Measurements from ENCODE around the gene C11orf87.

The C11orf87 gene

GRCh38 chr11:109421981-109422869 lies at the start of gene C11orf87:
C11orf87 (plus strand) TSS chr11:109422190; CDS start chr11:109423634, 1,444 bp downstream.
- DNase-seq (ENCODE audit: low read depth in 3 of 3, low spot score in 1 of 3): no peak

- DNase-seq (ENCODE audit: low read depth in 3 of 3, low spot score in 1 of 3): no peak
Measured at GRCh38 chr11:109374032-109374431, 48.0 kb upstream of the C11orf87 start.

- DNase-seq (ENCODE audit: low read depth in 3 of 3, low spot score in 1 of 3): no peak
Measured at GRCh38 chr11:109374441-109374840, 47.5 kb upstream of the C11orf87 start.

- DNase-seq (ENCODE audit: low read depth in 3 of 3, low spot score in 1 of 3): no peak
Measured at GRCh38 chr11:109377039-109377742, 44.8 kb upstream of the C11orf87 start.

- DNase-seq (ENCODE audit: low read depth in 3 of 3, low spot score in 1 of 3): no peak
Measured at GRCh38 chr11:109378034-109378433, 44.0 kb upstream of the C11orf87 start.

- no peak for DNase-seq (ENCODE audit: low read depth in 3 of 3, low spot score in 1 of 3)
Measured at GRCh38 chr11:109383306-109383705, 38.7 kb upstream of the C11orf87 start.

GRCh38 chr11:109384873-109385272 lies 37.1 kb upstream of the C11orf87 start:
- no peak for DNase-seq (ENCODE audit: low read depth in 3 of 3, low spot score in 1 of 3)

- DNase-seq (ENCODE audit: low read depth in 3 of 3, low spot score in 1 of 3): no peak
Measured at GRCh38 chr11:109388982-109389381, 33.0 kb upstream of the C11orf87 start.

GRCh38 chr11:109390752-109391151 lies 31.2 kb upstream of the C11orf87 start:
- DNase-seq (ENCODE audit: low read depth in 3 of 3, low spot score in 1 of 3): no peak

GRCh38 chr11:109401545-109401944 lies 20.4 kb upstream of the C11orf87 start:
- no peak for DNase-seq (ENCODE audit: low read depth in 3 of 3, low spot score in 1 of 3)

- DNase-seq (ENCODE audit: low read depth in 3 of 3, low spot score in 1 of 3): no peak
Measured at GRCh38 chr11:109405671-109406070, 16.3 kb upstream of the C11orf87 start.

- DNase-seq (ENCODE audit: low read depth in 3 of 3, low spot score in 1 of 3): no peak
Measured at GRCh38 chr11:109416601-109417000, 5.4 kb upstream of the C11orf87 start.

GRCh38 chr11:109422870-109423465 lies 978 bp downstream of the C11orf87 start:
- no peak for DNase-seq (ENCODE audit: low read depth in 3 of 3, low spot score in 1 of 3)

GRCh38 chr11:109423466-109424190 lies 1.6 kb downstream of the C11orf87 start:
- no peak for DNase-seq (ENCODE audit: low read depth in 3 of 3, low spot score in 1 of 3)

- DNase-seq (ENCODE audit: low read depth in 3 of 3, low spot score in 1 of 3): no peak
Measured at GRCh38 chr11:109424901-109425300, 2.9 kb downstream of the C11orf87 start.

- DNase-seq (ENCODE audit: low read depth in 3 of 3, low spot score in 1 of 3): no peak
Measured at GRCh38 chr11:109425554-109425953, 3.6 kb downstream of the C11orf87 start.

GRCh38 chr11:109426442-109427240 lies 4.7 kb downstream of the C11orf87 start:
- no peak for DNase-seq (ENCODE audit: low read depth in 3 of 3, low spot score in 1 of 3)

- no peak for DNase-seq (ENCODE audit: low read depth in 3 of 3, low spot score in 1 of 3)
Measured at GRCh38 chr11:109432105-109432504, 10.1 kb downstream of the C11orf87 start.

GRCh38 chr11:109433753-109434256 lies 11.8 kb downstream of the C11orf87 start:
- no peak for DNase-seq (ENCODE audit: low read depth in 3 of 3, low spot score in 1 of 3)

- DNase-seq (ENCODE audit: low read depth in 3 of 3, low spot score in 1 of 3): no peak
Measured at GRCh38 chr11:109435121-109435742, 13.2 kb downstream of the C11orf87 start.
